Cardiac fibroblast (primary cell): ENCODE results near the gene C16orf90.
"Not testable (repeated sequence)": the region's sequence is repeated elsewhere in the genome, so short reads cannot be mapped to it uniquely, and the experiment has no call there.

Source experiments
- DNase-seq, 2 donors: peaks; one replicate each; pipeline versions ENCODE4 v3.0.0 to v3.0.0-alpha.2; 2010; ENCODE audit warnings: low read depth in 2 of 2
- H3K4me3 ChIP-seq, 2 donors: replicated peaks in 1 of 2; 1 replicate in 1 of 2; 2 replicates in 1 of 2; pipeline ENCODE4 v1.5.1; 2011; ENCODE audit warnings: low read depth in 2 of 2, low read length in 2 of 2, mild to moderate bottlenecking in 2 of 2, moderate library complexity in 1 of 2
- CTCF ChIP-seq: IDR thresholded peaks from one replicate; pipeline ENCODE4 v1.5.1; 2011; ENCODE audit warnings: low read depth, mild to moderate bottlenecking, low read length, inconsistent platforms

Gene C16orf90

GRCh38 chr16:3503523-3503922 is 8.2 kb upstream of the C16orf90 start:
- no peak overlapping the region for H3K4me3 ChIP-seq

GRCh38 chr16:3501783-3502400 is 6.6 kb upstream of the C16orf90 start:
- no peak for TF ChIP-seq CTCF
- H3K4me3 ChIP-seq: peak overlapping the region; percentile 68 to 80
- DNase-seq: no peak

More at GRCh38 chr16:3503523-3503922, 8.2 kb upstream of the C16orf90 start:
- no peak for TF ChIP-seq CTCF
- no peak for DNase-seq

DNA sequence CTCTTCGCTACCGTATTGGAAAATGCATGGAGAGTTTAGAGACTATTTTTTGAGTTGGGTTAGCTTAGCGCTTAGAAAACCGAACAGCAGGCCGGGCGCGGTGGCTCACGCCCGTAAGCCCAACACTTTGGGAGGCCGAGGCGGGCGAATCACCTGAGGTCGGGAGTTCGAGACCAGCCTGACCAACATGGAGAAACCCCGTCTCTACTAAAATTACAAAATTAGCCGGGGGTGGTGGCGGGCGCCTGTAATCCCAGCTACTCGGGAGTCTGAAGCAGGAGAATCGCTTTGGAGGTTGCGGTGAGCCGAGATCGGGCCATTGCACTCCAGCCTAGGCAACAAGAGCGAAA is 6.1 kb upstream of the C16orf90 start:
- not testable (repeated sequence) for DNase-seq
- H3K4me3 ChIP-seq: peak overlapping the region; percentile 68 to 80

DNA sequence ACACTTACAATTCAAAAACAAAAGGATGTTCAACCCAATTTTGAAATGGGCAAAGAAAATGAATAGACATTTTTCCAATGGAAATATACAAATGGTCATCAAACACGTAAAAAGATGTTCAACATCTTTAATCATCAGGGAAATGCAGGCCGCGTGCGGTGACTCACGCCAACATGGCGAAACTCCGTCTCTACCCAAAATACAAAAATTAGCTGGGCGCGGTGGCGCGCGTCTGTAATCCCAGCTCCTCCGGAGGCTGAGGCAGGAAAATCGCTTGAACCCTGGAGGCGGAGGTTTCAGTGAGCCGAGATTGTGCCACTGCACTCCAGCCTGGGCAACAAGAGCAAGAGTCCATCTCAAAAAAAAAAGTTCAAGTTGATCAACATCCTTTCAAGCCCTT is 3.7 kb upstream of the C16orf90 start:
- DNase-seq: no peak
- no peak for TF ChIP-seq CTCF
- H3K4me3 ChIP-seq: no peak overlapping the region

DNA sequence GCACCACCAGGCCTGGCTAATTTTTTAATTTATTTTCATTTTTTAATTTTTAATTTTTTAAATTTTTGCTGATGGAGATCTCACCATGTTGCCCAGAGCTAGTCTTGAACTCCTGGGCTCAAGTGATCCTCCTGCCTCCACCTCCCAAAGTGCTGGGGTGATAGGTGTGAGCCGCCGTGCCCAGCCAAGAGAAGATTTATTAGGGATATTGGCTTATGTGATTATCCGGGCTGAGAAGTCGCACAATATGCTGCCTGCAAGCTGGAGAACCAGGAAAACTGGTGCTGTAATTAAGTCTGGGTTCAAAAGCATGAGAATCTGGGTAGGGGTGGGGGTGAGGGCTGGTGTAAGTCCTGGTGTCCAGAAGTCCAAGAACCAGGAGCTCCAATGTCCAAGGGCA is 2.5 kb upstream of the C16orf90 start:
- TF ChIP-seq CTCF: no peak
- DNase-seq: no peak
- H3K4me3 ChIP-seq: no peak overlapping the region

GRCh38 chr16:3496386-3496785 is 1.1 kb upstream of the C16orf90 start:
- TF ChIP-seq CTCF: no peak
- no peak overlapping the region for H3K4me3 ChIP-seq
- no peak for DNase-seq

DNA sequence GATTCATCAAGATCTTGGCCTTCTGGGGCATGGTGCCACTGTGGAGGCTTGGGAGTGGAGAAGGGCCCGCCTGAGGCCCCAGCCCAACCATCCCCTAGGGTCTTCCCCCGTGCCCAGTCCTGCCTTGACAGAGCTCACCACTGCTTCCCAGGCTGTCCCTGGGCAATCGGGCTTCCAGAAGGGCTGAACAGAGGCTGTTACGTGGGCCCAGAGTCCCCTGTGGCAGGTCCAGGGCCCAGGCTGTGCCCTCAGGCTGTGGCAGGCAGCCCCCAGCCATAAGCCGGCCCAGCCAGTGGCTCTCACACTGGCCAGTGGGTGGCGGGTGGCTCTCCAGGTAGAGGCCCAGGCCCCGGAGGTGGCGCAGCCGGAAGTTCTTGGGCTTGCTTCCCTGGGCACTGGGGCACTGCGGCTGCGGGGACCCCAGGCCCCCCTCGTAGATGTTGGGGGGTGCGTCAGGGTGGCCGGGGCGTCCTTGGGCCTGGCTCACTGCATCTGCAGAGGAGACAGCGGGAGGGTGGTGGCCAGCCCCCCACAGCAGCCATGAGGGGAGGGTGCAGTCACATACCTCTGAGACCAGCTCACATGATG is 809 bp downstream of the C16orf90 start:
- H3K4me3 ChIP-seq: no peak overlapping the region
- TF ChIP-seq CTCF: no peak
- no peak for DNase-seq
